KMS-11 (cell line): ENCODE data around the gene FGF12.

Experiments used
- H2AFZ ChIP-seq: fragments of 200-600 bp; sonication (generic); 2 replicates; pipeline ENCODE4 v1.6.1; 2016; ENCODE audit warnings: antibody characterized with exemption, mixed run types, low read depth
- H3K27ac ChIP-seq: fragments of 200-600 bp; sonication (generic); 2 replicates; pipeline ENCODE4 v1.6.1; 2016; ENCODE audit warnings: mild to moderate bottlenecking, mixed run types
- H3K27me3 ChIP-seq: fragments of 200-600 bp; sonication (generic); 2 replicates; pipeline ENCODE4 v1.6.1; 2017; ENCODE audit warnings: mild to moderate bottlenecking, low read depth, mixed run types, moderate library complexity; ENCODE audit not compliant: insufficient read depth
- H3K36me3 ChIP-seq: fragments of 200-600 bp; sonication (generic); 2 replicates; pipeline ENCODE4 v1.6.1; 2017; ENCODE audit warnings: mild to moderate bottlenecking, mixed run types; ENCODE audit not compliant: insufficient read depth
- H3K4me1 ChIP-seq: fragments of 200-600 bp; sonication (generic); 2 replicates; pipeline ENCODE4 v1.6.1; 2016; ENCODE audit warnings: mild to moderate bottlenecking, low read depth, mixed run types; ENCODE audit not compliant: poor library complexity, severe bottlenecking
- H3K4me2 ChIP-seq: fragments of 200-600 bp; sonication (generic); 2 replicates; pipeline ENCODE4 v1.7.0; 2016; ENCODE audit warnings: mild to moderate bottlenecking, mixed run types
- H3K4me3 ChIP-seq: fragments of 200-600 bp; sonication (generic); IDR thresholded peaks from 2 replicates; pipeline ENCODE4 v1.6.1; 2017; ENCODE audit warnings: low read depth, low read length, mixed read lengths; ENCODE audit not compliant: insufficient read depth
- H3K79me2 ChIP-seq: fragments of 200-600 bp; sonication (generic); 2 replicates; pipeline ENCODE4 v1.6.1; 2016; ENCODE audit warnings: low read depth, mixed run types; ENCODE audit not compliant: insufficient read depth
- H3K9ac ChIP-seq: fragments of 200-600 bp; sonication (generic); 2 replicates; pipeline ENCODE4 v1.6.1; 2016; ENCODE audit warnings: mild to moderate bottlenecking, mixed run types
- H4K20me1 ChIP-seq: fragments of 200-600 bp; sonication (generic); 2 replicates; pipeline ENCODE4 v1.6.1; 2016; ENCODE audit warnings: mild to moderate bottlenecking, mixed run types; ENCODE audit not compliant: insufficient read depth
- CTCF ChIP-seq: fragments of 200-600 bp; sonication (generic); conservative IDR thresholded peaks from 2 replicates; pipeline ENCODE4 v1.6.1; 2017; ENCODE audit warnings: low read depth, mild to moderate bottlenecking, antibody characterized with exemption, low read length, moderate library complexity, mixed read lengths

FGF12 gene

DNA sequence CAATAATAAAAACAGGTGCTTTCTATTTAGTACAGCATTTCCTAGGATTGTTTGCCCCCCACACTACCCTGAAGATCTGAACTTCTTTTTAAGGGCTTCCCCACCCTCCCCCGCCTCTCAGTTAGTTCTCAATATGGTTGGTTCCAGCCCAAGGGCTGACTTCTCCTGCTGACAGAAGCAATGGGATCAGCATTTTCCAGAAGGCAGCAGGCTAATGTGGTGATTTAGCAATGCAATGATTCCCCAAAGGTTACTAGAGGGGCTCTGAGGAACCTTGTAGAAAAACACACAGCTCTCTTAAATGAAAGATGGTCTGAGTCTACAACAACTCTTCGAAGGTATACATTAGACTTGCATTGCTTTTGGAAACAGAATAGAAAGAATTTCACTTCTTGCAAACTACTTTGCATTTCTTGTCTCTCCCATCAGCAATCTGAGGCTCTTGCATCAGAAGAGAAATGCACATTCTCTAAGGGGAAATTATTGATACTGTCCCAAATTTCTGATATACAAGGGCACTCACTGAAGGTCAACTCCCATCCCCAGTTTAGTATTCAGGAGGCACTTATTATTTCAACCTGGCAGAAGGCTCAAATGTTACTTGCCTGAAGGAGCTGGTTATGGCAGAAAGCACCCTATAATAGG, 30.3 kb downstream of the FGF12 start:
- no peaks in the 10 kb centered on the region for H3K36me3 ChIP-seq

GRCh38 chr3:192687488-192688152, 39.7 kb downstream of the FGF12 start:
- no peak overlapping the region for H3K9ac ChIP-seq
- no peak for TF ChIP-seq CTCF
- no peaks in the 10 kb centered on the region for H3K27me3 ChIP-seq
- H3K4me1 ChIP-seq = no peaks in the 10 kb centered on the region
- H3K27ac ChIP-seq = no peak overlapping the region
- H3K4me2 ChIP-seq = no peak overlapping the region
- H3K79me2 ChIP-seq = no peaks in the 10 kb centered on the region
- no peak overlapping the region for H2AFZ ChIP-seq
- no peaks in the 10 kb centered on the region for H4K20me1 ChIP-seq
- H3K36me3 ChIP-seq = no peaks in the 10 kb centered on the region
- no peak overlapping the region for H3K4me3 ChIP-seq

More for the DNA sequence above, 30.3 kb downstream of the FGF12 start:
- no peaks in the 10 kb centered on the region for H3K27me3 ChIP-seq
- TF ChIP-seq CTCF = no peak
- no peak overlapping the region for H3K4me2 ChIP-seq
- H3K27ac ChIP-seq = no peak overlapping the region
- no peaks in the 10 kb centered on the region for H3K4me1 ChIP-seq
- no peak overlapping the region for H3K4me3 ChIP-seq
- no peaks in the 10 kb centered on the region for H3K79me2 ChIP-seq
- H3K9ac ChIP-seq = no peak overlapping the region
- no peaks in the 10 kb centered on the region for H4K20me1 ChIP-seq
- no peak overlapping the region for H2AFZ ChIP-seq

DNA sequence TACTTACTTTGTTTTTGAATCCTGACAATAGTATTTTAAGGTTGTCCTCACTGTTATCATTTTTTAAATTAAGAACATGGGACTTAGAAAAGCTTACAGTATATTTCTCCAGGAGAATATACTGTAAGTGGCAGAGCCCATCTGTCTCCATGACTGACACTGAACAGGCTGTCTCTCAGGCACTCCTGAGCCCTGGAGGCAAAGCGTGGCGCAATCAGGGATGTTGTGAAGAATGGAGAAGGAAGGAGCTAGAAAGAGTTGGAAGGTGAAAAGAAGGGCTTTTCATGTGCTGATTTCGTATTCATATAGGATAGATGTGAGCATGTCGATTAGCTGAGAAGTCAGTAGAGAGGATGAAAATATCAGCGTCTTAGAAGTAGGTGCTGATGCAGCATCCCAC, 41.5 kb downstream of the FGF12 start:
- H3K79me2 ChIP-seq = no peaks in the 10 kb centered on the region
- TF ChIP-seq CTCF = no peak

DNA sequence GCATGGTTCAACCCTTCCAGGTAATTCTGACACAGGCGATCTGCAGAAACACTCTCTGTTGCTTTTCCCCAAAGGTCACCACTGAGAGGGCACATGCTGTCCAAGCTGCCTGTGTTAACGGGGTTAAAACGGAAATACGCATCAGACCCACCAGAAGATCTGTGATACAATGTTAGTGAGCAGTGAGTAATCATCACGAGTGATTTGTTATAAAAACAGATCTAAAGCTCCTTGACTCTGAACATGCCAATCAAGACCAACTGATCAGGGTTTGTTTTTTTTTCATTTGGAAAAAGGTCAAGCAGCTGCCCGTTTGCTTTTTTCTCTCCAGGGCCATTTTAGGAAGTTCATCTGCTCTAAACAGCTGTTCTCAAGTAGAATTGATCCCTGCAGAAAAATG, 43.2 kb downstream of the FGF12 start:
- Histone ChIP-seq H3K4me3 (no peak overlapping the region), H3K27ac (no peak overlapping the region), H3K4me2 (no peak overlapping the region), H3K4me1 (no peaks in the 10 kb centered on the region), H3K36me3 (no peaks in the 10 kb centered on the region), H3K27me3 (no peaks in the 10 kb centered on the region), H3K9ac (no peak overlapping the region), H2AFZ (no peak overlapping the region), H4K20me1 (no peaks in the 10 kb centered on the region), H3K79me2 (no peaks in the 10 kb centered on the region)
- TF ChIP-seq CTCF = no peak

More for the DNA sequence above, 41.5 kb downstream of the FGF12 start:
- Histone ChIP-seq H3K4me1 (no peaks in the 10 kb centered on the region), H3K4me3 (no peak overlapping the region), H3K36me3 (no peaks in the 10 kb centered on the region), H4K20me1 (no peaks in the 10 kb centered on the region), H3K4me2 (no peak overlapping the region), H3K27ac (no peak overlapping the region), H2AFZ (no peak overlapping the region), H3K27me3 (no peaks in the 10 kb centered on the region), H3K9ac (no peak overlapping the region)
